A673 (cell line): Measurements from ENCODE around the gene CDH4. TPM values are rescaled to one million over a fixed set of nuclear protein-coding genes. Genes with fewer than 3 reads are reported as not detected.

Experiments
- BruUV-seq: library from RNA; stranded (reverse); fragments of 400-500 nt; replicated peaks from 2 replicates; lab custom pipeline; 2021; lab: Mats Ljungman, UMichigan
- CTCF ChIA-PET: fragments of 300-600 bp; sonication (Branson Sonifier 250); formaldehyde crosslinking; loops from one replicate; lab custom pipeline; 2022; ENCODE audit warnings: antibody characterized with exemption; lab: Charles Lee
- POLR2A ChIA-PET: fragments of 300-600 bp; sonication (Branson Sonifier 250); formaldehyde crosslinking; loops from one replicate; lab custom pipeline; 2022; ENCODE audit warnings: antibody characterized with exemption; ENCODE audit not compliant: low non-redundant PET; lab: Charles Lee
- DNase-seq: peaks from one replicate; pipeline ENCODE4 v3.0.0-alpha.2; 2015; ENCODE audit warnings: low spot score
- H3K27ac ChIP-seq: fragments of 200-600 bp; sonication (generic); 2 replicates; pipeline ENCODE4 v1.5.1; 2016; ENCODE audit warnings: mixed run types, low read depth, mild to moderate bottlenecking, mixed read lengths, antibody characterized with exemption, low read length; ENCODE audit not compliant: poor library complexity, severe bottlenecking
- H3K27me3 ChIP-seq: fragments of 200-600 bp; sonication (generic); replicated peaks from 2 replicates; pipeline ENCODE4 v1.6.1; 2017; ENCODE audit warnings: mixed run types, low read depth, mild to moderate bottlenecking, mixed read lengths, antibody characterized with exemption, low read length; ENCODE audit not compliant: insufficient read depth, poor library complexity
- H3K36me3 ChIP-seq: fragments of 200-600 bp; sonication (generic); 2 replicates; pipeline ENCODE4 v1.6.1; 2016; ENCODE audit warnings: mixed run types, mild to moderate bottlenecking, mixed read lengths, antibody characterized with exemption, low read length; ENCODE audit not compliant: insufficient read depth, poor library complexity, severe bottlenecking
- H3K4me1 ChIP-seq: fragments of 200-600 bp; sonication (generic); 2 replicates; pipeline ENCODE4 v1.6.1; 2017; ENCODE audit warnings: mixed run types, mild to moderate bottlenecking, mixed read lengths, antibody characterized with exemption, low read length; ENCODE audit not compliant: insufficient read depth, poor library complexity, severe bottlenecking
- H3K4me3 ChIP-seq: fragments of 200-600 bp; sonication (generic); 2 replicates; pipeline ENCODE4 v1.5.1; 2016; ENCODE audit warnings: low read depth, mixed run types, mild to moderate bottlenecking, mixed read lengths, low read length; ENCODE audit not compliant: poor library complexity, severe bottlenecking
- H3K9me3 ChIP-seq: fragments of 200-600 bp; sonication (generic); 2 replicates; pipeline ENCODE4 v1.6.1; 2016; ENCODE audit warnings: mixed run types, low read depth, mild to moderate bottlenecking, mixed read lengths, antibody characterized with exemption, low read length; ENCODE audit not compliant: poor library complexity, severe bottlenecking
- EZH2 ChIP-seq: fragments of 200-600 bp; sonication (generic); IDR thresholded peaks from 2 replicates; pipeline ENCODE4 v1.6.1; 2017; ENCODE audit warnings: borderline replicate concordance, low read depth, mild to moderate bottlenecking, mixed read lengths, antibody characterized with exemption, low read length; ENCODE audit not compliant: poor library complexity, severe bottlenecking
- intact Hi-C: fragments of 100-400 bp; cut with micrococcal nuclease; formaldehyde crosslinking; loops from one replicate; pipeline ENCODE4 v1.10.0; 2022; ENCODE audit not compliant: unreplicated experiment
- total RNA-seq: library from RNA; stranded (reverse); gene quantifications from 2 replicates; pipeline ENCODE4 v1.2.3, GENCODE V29; 2021
- TF ChIP-seq, protein P1 (sequence below): fragments of 300-800, 200-600 bp; sonication (generic); conservative IDR thresholded peaks from 2 replicates; pipeline ENCODE4 v1.5.1; 2017; ENCODE audit warnings: low read depth, mild to moderate bottlenecking, antibody characterized with exemption, low read length, moderate library complexity, mixed read lengths

CDH4 gene
- total RNA-seq, 1 experiment from 2014 or later: 8.3 TPM

DNA sequence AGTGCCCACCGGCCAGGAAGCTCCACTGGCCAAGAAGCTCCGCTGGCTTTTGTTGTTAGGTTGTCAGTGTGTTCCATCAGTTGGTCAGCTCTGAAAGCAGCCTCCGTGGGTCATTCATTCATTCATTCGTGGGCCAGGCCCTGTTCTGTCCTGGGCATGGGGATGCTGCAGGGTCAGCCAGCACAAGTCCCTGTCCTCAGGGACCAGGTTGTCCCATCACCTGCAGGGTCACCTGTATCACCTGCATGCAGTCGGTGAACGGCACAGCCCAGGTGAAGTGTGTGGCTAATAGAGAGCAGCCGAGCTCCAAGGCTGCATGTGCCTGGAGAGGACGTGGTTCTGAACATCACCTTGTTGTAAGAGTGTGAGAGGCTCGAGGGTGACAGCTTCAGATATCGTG lies 403.5 kb downstream of the CDH4 start:
- intact Hi-C loops: no loop called here
- Histone ChIP-seq H3K4me1 (no peaks in the 10 kb centered on the region), H3K27ac (no peak overlapping the region), H3K27me3 (no peaks in the 10 kb centered on the region), H3K4me3 (no peak overlapping the region), H3K9me3 (no peaks in the 10 kb centered on the region), H3K36me3 (no peaks in the 10 kb centered on the region)
- DNase-seq: no peak
- POLR2A ChIA-PET: no interaction called here
- TF ChIP-seq, protein P1, sequence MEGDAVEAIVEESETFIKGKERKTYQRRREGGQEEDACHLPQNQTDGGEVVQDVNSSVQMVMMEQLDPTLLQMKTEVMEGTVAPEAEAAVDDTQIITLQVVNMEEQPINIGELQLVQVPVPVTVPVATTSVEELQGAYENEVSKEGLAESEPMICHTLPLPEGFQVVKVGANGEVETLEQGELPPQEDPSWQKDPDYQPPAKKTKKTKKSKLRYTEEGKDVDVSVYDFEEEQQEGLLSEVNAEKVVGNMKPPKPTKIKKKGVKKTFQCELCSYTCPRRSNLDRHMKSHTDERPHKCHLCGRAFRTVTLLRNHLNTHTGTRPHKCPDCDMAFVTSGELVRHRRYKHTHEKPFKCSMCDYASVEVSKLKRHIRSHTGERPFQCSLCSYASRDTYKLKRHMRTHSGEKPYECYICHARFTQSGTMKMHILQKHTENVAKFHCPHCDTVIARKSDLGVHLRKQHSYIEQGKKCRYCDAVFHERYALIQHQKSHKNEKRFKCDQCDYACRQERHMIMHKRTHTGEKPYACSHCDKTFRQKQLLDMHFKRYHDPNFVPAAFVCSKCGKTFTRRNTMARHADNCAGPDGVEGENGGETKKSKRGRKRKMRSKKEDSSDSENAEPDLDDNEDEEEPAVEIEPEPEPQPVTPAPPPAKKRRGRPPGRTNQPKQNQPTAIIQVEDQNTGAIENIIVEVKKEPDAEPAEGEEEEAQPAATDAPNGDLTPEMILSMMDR: no peak
- BruUV-seq: no TSS peak
- CTCF ChIA-PET: no interaction called here

DNA sequence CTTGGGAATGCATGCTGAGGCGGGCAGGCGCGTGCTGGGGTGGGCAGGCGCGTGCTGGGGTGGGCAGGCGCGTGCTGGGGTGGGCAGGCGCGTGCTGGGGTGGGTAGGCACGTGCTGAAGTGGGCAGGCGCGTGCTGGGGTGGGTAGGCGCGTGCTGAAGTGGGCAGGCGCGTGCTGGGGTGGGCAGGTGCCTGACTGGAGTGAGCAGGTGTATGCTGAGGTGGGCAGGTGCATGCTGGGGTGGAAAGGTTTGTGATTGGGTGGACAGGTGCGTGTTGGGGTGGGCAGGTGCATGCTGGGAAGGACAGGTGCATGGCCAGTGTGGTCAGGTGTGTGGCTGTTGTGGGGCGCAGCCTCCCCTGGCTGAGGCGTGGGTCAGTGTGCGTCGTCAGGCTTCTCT lies 404.1 kb downstream of the CDH4 start:
- no peak for DNase-seq
- H3K27ac ChIP-seq: no peak overlapping the region
- no peak for TF ChIP-seq EZH2
- TF ChIP-seq, protein P1: no peak
- no peak overlapping the region for H3K4me3 ChIP-seq
- intact Hi-C loops: no loop called here
- H3K4me1 ChIP-seq: no peaks in the 10 kb centered on the region
- no TSS peak for BruUV-seq
- no peaks in the 10 kb centered on the region for H3K36me3 ChIP-seq
- ChIA-PET CTCF (no interaction called here), POLR2A (no interaction called here)
- no peaks in the 10 kb centered on the region for H3K9me3 ChIP-seq
- H3K27me3 ChIP-seq: no peaks in the 10 kb centered on the region

DNA sequence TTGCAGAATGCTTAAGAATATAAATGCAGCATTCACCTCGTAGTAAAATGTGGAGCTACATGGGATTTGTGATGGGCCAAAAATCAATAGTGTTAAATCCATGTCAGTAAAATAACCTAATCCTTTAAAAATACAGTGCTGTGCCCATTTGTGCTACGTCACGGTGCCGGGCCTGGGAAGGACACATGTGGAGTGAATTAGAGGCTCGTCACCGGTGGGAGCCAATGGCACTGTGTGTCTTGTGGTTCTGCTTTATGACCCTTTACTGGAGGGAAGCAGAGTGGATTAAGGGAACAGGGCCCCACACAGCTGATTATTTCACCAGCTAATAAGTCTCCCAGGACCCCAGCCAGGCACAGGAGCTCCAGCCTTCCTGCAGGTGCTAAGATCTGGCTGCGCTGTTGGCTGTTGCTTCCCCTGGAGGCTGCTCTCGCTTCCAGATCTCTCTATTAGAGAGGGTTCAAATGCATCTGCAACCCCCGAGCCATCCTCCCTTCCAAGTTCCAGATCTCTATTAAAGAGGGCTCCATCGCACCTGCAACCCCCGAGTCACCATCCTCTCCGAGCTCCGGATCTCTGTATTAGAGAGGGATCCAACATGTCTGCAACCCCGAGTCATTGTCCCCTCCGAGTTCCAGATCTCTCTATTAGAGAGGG lies 405.8 kb downstream of the CDH4 start:
- POLR2A ChIA-PET: no interaction called here
- CTCF ChIA-PET: no interaction called here
- BruUV-seq: no TSS peak
- Histone ChIP-seq H3K4me1 (no peaks in the 10 kb centered on the region), H3K27ac (no peak overlapping the region), H3K36me3 (no peaks in the 10 kb centered on the region), H3K9me3 (no peaks in the 10 kb centered on the region), H3K27me3 (no peaks in the 10 kb centered on the region), H3K4me3 (no peak overlapping the region)
- no peak for DNase-seq
- intact Hi-C loops: no loop called here
- TF ChIP-seq, protein P1: no peak
- no peak for TF ChIP-seq EZH2
